Neural cell (in vitro differentiated cells): Measurements from ENCODE around the gene PLAU. TPM values are rescaled to one million over a fixed set of nuclear protein-coding genes. Genes with fewer than 3 reads are reported as not detected.

Source experiments
- H2AFZ ChIP-seq: fragments of 200-600, 300-800 bp; sonication (generic), shearing (Covaris generic); 2 replicates; pipeline ENCODE4 v1.6.0; 2014; ENCODE audit warnings: low read depth, mild to moderate bottlenecking, antibody characterized with exemption, low read length, moderate library complexity
- H3F3A ChIP-seq: fragments of 200-600 bp; shearing (Covaris generic); 2 replicates; pipeline ENCODE4 v1.6.1; 2016; ENCODE audit warnings: mild to moderate bottlenecking, moderate library complexity, mixed read lengths, antibody characterized with exemption, low read length; ENCODE audit not compliant: insufficient read depth, poor library complexity, severe bottlenecking
- H3K27ac ChIP-seq: fragments of 200-600, 300-800 bp; sonication (generic), shearing (Covaris generic); 2 replicates; pipeline ENCODE4 v1.5.1; 2014; ENCODE audit warnings: mild to moderate bottlenecking, low read length, moderate library complexity
- H3K27me3 ChIP-seq: fragments of 300-800, 200-600 bp; sonication (generic), shearing (Covaris generic); 2 replicates; pipeline ENCODE4 v1.6.0; 2014; ENCODE audit warnings: mild to moderate bottlenecking, low read depth, low read length, moderate library complexity; ENCODE audit not compliant: insufficient read depth
- H3K36me3 ChIP-seq: fragments of 300-800, 200-600 bp; sonication (generic), shearing (Covaris generic); 2 replicates; pipeline ENCODE4 v1.5.1; 2014; ENCODE audit warnings: mild to moderate bottlenecking, antibody characterized with exemption, low read length, moderate library complexity; ENCODE audit not compliant: insufficient read depth
- H3K4me2 ChIP-seq: fragments of 300-800, 200-600 bp; sonication (generic), shearing (Covaris generic); 2 replicates; pipeline ENCODE4 v1.6.0; 2014; ENCODE audit warnings: mild to moderate bottlenecking, low read length
- H3K4me3 ChIP-seq: fragments of 300-800, 200-600 bp; sonication (generic), shearing (Covaris generic); 2 replicates; pipeline ENCODE4 v1.5.1; 2014; ENCODE audit warnings: mild to moderate bottlenecking, low read length, moderate library complexity
- H3K79me2 ChIP-seq: fragments of 200-600 bp; shearing (Covaris generic); replicated peaks from 2 replicates; pipeline ENCODE4 v1.6.0; 2014; ENCODE audit warnings: mild to moderate bottlenecking, low read length, moderate library complexity; ENCODE audit not compliant: insufficient read depth
- H3K9ac ChIP-seq: fragments of 300-800, 200-600 bp; sonication (generic), shearing (Covaris generic); 2 replicates; pipeline ENCODE4 v1.6.1; 2016; ENCODE audit warnings: mild to moderate bottlenecking, low read length, mixed read lengths
- H3K9me2 ChIP-seq: fragments of 200-600 bp; shearing (Covaris generic); 2 replicates; pipeline ENCODE4 v1.6.1; 2016; ENCODE audit warnings: mild to moderate bottlenecking, low read length, mixed read lengths; ENCODE audit not compliant: insufficient read depth
- H3K9me3 ChIP-seq: fragments of 200-600, 300-800 bp; sonication (generic), shearing (Covaris generic); 2 replicates; pipeline ENCODE4 v1.6.1; 2016; ENCODE audit warnings: mild to moderate bottlenecking, mixed run types, low read length, moderate library complexity, mixed read lengths
- H4K20me1 ChIP-seq: fragments of 200-600 bp; shearing (Covaris generic); 2 replicates; pipeline ENCODE4 v1.6.1; 2016; ENCODE audit warnings: mild to moderate bottlenecking, mixed run types; ENCODE audit not compliant: insufficient read depth
- EP300 ChIP-seq: fragments of 450-650 bp; conservative IDR thresholded peaks from 2 replicates; pipeline ENCODE4 v1.6.1; 2014; ENCODE audit warnings: antibody characterized with exemption, mild to moderate bottlenecking, moderate library complexity; ENCODE audit not compliant: poor library complexity, severe bottlenecking
- EZH2 ChIP-seq: fragments of 200-600, 300-800 bp; shearing (Covaris generic), sonication (generic); IDR thresholded peaks from 2 replicates; pipeline ENCODE4 v1.6.1; 2014; ENCODE audit warnings: antibody characterized with exemption, low read length, borderline replicate concordance, mild to moderate bottlenecking; ENCODE audit not compliant: insufficient read depth, poor library complexity, severe bottlenecking
- MXI1 ChIP-seq: fragments of 450-650 bp; conservative IDR thresholded peaks from 2 replicates; pipeline ENCODE4 v1.6.1; 2014; ENCODE audit warnings: antibody characterized with exemption, mild to moderate bottlenecking; ENCODE audit not compliant: poor library complexity, severe bottlenecking
- POLR2AphosphoS5 ChIP-seq: IDR thresholded peaks from 2 replicates; pipeline ENCODE4 v1.6.1; 2012
- RAD21 ChIP-seq: fragments of 450-650 bp; conservative IDR thresholded peaks from 2 replicates; pipeline ENCODE4 v1.6.1; 2014; ENCODE audit warnings: antibody characterized with exemption, mild to moderate bottlenecking, moderate library complexity
- REST ChIP-seq: IDR thresholded peaks from 2 replicates; pipeline ENCODE4 v1.6.1; 2012; ENCODE audit warnings: borderline replicate concordance
- SMC3 ChIP-seq: fragments of 450-650 bp; conservative IDR thresholded peaks from 2 replicates; pipeline ENCODE4 v1.6.1; 2014; ENCODE audit warnings: antibody characterized with exemption, mild to moderate bottlenecking, moderate library complexity; ENCODE audit not compliant: poor library complexity
- TAF1 ChIP-seq: IDR thresholded peaks from 2 replicates; pipeline ENCODE4 v1.6.1; 2012; ENCODE audit warnings: low read depth
- polyA plus RNA-seq: library from polyadenylated mRNA; depleted of rRNA; stranded (reverse); fragments of >200 nt; gene quantifications from 2 replicates; pipeline ENCODE4 v1.2.3, GENCODE V29; 2014
- TF ChIP-seq, protein P1 (sequence below): fragments of 450-650 bp; IDR thresholded peaks from 2 replicates; pipeline ENCODE4 v1.5.1; 2014; ENCODE audit warnings: antibody characterized with exemption, mild to moderate bottlenecking, moderate library complexity; ENCODE audit not compliant: poor library complexity, severe bottlenecking

Gene PLAU
- polyA plus RNA-seq, 1 donor from 2014 or later: 1.1 TPM

GRCh38 chr10:73953665-73954064 lies 42.7 kb downstream of the PLAU start:
- Histone ChIP-seq H3K27me3 (no peaks in the 10 kb centered on the region), H3K27ac (no peak overlapping the region), H3K79me2 (no peaks in the 10 kb centered on the region), H3K36me3 (no peaks in the 10 kb centered on the region), H4K20me1 (no peaks in the 10 kb centered on the region), H3F3A (no peaks in the 10 kb centered on the region), H3K4me3 (no peak overlapping the region), H3K4me2 (no peak overlapping the region), H3K9me3 (no peaks in the 10 kb centered on the region), H2AFZ (no peak overlapping the region), H3K9me2 (no peaks in the 10 kb centered on the region), H3K9ac (no peak overlapping the region)
- TF ChIP-seq EP300: no peak
- no peak for TF ChIP-seq RAD21
- no peak for TF ChIP-seq SMC3
- no peak for TF ChIP-seq POLR2AphosphoS5
- TF ChIP-seq EZH2: no peak
- TF ChIP-seq TAF1: no peak
- TF ChIP-seq MXI1: no peak
- TF ChIP-seq, protein P1, sequence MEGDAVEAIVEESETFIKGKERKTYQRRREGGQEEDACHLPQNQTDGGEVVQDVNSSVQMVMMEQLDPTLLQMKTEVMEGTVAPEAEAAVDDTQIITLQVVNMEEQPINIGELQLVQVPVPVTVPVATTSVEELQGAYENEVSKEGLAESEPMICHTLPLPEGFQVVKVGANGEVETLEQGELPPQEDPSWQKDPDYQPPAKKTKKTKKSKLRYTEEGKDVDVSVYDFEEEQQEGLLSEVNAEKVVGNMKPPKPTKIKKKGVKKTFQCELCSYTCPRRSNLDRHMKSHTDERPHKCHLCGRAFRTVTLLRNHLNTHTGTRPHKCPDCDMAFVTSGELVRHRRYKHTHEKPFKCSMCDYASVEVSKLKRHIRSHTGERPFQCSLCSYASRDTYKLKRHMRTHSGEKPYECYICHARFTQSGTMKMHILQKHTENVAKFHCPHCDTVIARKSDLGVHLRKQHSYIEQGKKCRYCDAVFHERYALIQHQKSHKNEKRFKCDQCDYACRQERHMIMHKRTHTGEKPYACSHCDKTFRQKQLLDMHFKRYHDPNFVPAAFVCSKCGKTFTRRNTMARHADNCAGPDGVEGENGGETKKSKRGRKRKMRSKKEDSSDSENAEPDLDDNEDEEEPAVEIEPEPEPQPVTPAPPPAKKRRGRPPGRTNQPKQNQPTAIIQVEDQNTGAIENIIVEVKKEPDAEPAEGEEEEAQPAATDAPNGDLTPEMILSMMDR: no peak
- no peak for TF ChIP-seq REST

DNA sequence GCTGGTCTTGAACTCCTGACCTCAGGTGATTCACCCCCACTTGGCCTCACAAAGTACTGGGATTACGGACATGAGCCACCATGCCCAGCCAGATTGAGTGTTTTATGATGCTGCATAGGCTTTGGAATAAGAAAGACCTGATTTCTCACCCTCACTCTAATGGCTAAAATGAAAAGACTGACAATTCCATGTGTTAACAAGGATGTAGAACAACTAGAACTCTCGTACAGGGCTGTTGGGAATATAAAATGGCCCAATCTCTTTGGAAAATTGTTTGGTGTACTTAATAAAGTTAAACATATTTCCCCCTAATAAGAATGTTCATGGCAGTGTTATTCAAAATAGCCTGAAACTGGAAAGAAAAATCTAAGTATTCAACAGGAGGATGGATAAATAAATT lies 43.8 kb downstream of the PLAU start:
- Histone ChIP-seq H3K9me3 (no peaks in the 10 kb centered on the region), H3K27ac (no peak overlapping the region), H3K36me3 (no peaks in the 10 kb centered on the region), H3F3A (no peaks in the 10 kb centered on the region), H3K79me2 (no peaks in the 10 kb centered on the region), H2AFZ (no peak overlapping the region), H3K4me2 (no peak overlapping the region), H3K9me2 (no peaks in the 10 kb centered on the region), H3K27me3 (no peaks in the 10 kb centered on the region), H4K20me1 (no peaks in the 10 kb centered on the region), H3K4me3 (no peak overlapping the region), H3K9ac (no peak overlapping the region)
- no peak for TF ChIP-seq POLR2AphosphoS5

DNA sequence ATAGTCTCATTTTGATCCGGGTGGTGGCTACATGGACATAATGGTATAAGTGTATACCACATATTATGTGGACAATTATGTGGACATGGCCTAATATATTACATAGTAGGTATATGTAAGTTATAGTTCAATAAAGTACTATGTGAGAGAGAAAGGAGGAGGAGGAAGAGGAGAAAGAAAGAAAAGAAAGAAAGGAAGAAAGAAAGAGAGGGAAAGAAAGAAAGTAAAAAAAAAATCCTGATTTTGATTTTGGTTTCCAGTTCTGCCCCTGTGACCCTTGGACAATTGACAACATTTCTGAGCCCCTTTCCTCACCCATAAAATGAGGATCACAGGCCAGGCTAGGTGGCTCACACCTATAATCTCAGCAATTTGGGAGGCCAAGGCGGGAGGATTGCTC lies 44.8 kb downstream of the PLAU start:
- Histone ChIP-seq H3K9me3 (no peaks in the 10 kb centered on the region), H3K9me2 (no peaks in the 10 kb centered on the region), H2AFZ (no peak overlapping the region), H3K27me3 (no peaks in the 10 kb centered on the region), H3K4me2 (no peak overlapping the region), H3K79me2 (no peaks in the 10 kb centered on the region), H3K9ac (no peak overlapping the region), H3F3A (no peaks in the 10 kb centered on the region), H3K27ac (no peak overlapping the region), H3K4me3 (no peak overlapping the region), H4K20me1 (no peaks in the 10 kb centered on the region), H3K36me3 (no peaks in the 10 kb centered on the region)
- no peak for TF ChIP-seq MXI1
- no peak for TF ChIP-seq RAD21
- TF ChIP-seq POLR2AphosphoS5: no peak
- TF ChIP-seq, protein P1: no peak
- TF ChIP-seq EZH2: no peak
- TF ChIP-seq REST: no peak
- no peak for TF ChIP-seq TAF1
- no peak for TF ChIP-seq SMC3
- no peak for TF ChIP-seq EP300
